HepG2 (cell line): ENCODE results near the gene TBL2. TPM values are rescaled to one million over a fixed set of nuclear protein-coding genes. Genes with fewer than 3 reads are reported as not detected.

Source experiments
- DNMT3B ChIP-seq: conservative IDR thresholded peaks from 2 replicates; pipeline ENCODE4 v1.6.1; 2016; ENCODE audit warnings: missing biosample characterization, control low read depth
- FOSL1 ChIP-seq: sonication (generic); formaldehyde crosslinking; IDR thresholded peaks from 2 replicates; pipeline ENCODE4 v1.9.0; 2021; ENCODE audit warnings: missing genetic modification reagents, borderline replicate concordance
- FOXO1 ChIP-seq: sonication (generic); formaldehyde crosslinking; IDR thresholded peaks from 2 replicates; pipeline ENCODE4 v1.4.0; 2020; ENCODE audit warnings: missing genetic modification reagents
- MEIS2 ChIP-seq: sonication (generic); formaldehyde crosslinking; IDR thresholded peaks from 2 replicates; pipeline ENCODE4 v1.9.0; 2021; ENCODE audit warnings: mild to moderate bottlenecking, missing genetic modification reagents
- NFIB ChIP-seq: sonication (generic); formaldehyde crosslinking; IDR thresholded peaks from 2 replicates; pipeline ENCODE4 v1.9.0; 2021; ENCODE audit warnings: missing genetic modification reagents, mild to moderate bottlenecking, borderline replicate concordance
- REPIN1 ChIP-seq: sonication (generic); formaldehyde crosslinking; IDR thresholded peaks from 2 replicates; pipeline ENCODE4 v1.8.0; 2022; ENCODE audit warnings: missing genetic modification reagents, low read depth, mild to moderate bottlenecking, borderline replicate concordance
- TAF1 ChIP-seq: sonication (generic); formaldehyde crosslinking; IDR thresholded peaks from 2 replicates; pipeline ENCODE4 v1.4.0; 2020; ENCODE audit warnings: missing genetic modification reagents
- ZBTB21 ChIP-seq: sonication (generic); formaldehyde crosslinking; IDR thresholded peaks from 2 replicates; pipeline ENCODE4 v1.4.0; 2020; ENCODE audit warnings: missing genetic modification reagents
- ZFAT ChIP-seq: sonication (generic); formaldehyde crosslinking; conservative IDR thresholded peaks from 2 replicates; pipeline ENCODE4 v1.8.1; 2023; ENCODE audit warnings: missing genetic modification reagents, inconsistent platforms
- ZNF674 ChIP-seq: sonication (generic); formaldehyde crosslinking; IDR thresholded peaks from 2 replicates; pipeline ENCODE4 v1.5.0; 2020; ENCODE audit warnings: low read depth, mild to moderate bottlenecking, missing genetic modification reagents
- ZNF781 ChIP-seq: sonication (generic); formaldehyde crosslinking; IDR thresholded peaks from 2 replicates; pipeline ENCODE4 v1.5.1; 2020; ENCODE audit warnings: borderline replicate concordance, mild to moderate bottlenecking, missing genetic modification reagents; ENCODE audit errors: not compliant biosample characterization
- ZNF816 ChIP-seq: sonication (generic); formaldehyde crosslinking; IDR thresholded peaks from 2 replicates; pipeline ENCODE4 v1.8.0; 2022; ENCODE audit warnings: missing genetic modification reagents, mild to moderate bottlenecking, borderline replicate concordance
- polyA plus RNA-seq, 8 experiments: library from polyadenylated mRNA; depleted of rRNA in 3 of 8; stranded (reverse) in 7 of 8; unstranded in 1 of 8; fragments of >200 nt; fragmentation: Illumina TruSeq in 4 of 8; extraction: Trizol in 4 of 8; gene quantifications; 2 replicates each; pipeline versions ENCODE4 v1.2.1 to v1.2.3, GENCODE V29; 2011 to 2016; ENCODE audit warnings: low read depth in 4 of 8, missing spikeins in 1 of 8, mixed read lengths in 1 of 8; ENCODE audit not compliant: insufficient read depth in 1 of 8
- total RNA-seq, 5 experiments: library from RNA; depleted of rRNA; stranded (reverse); fragments of >200 nt; fragmentation: Illumina TruSeq; extraction: Trizol; gene quantifications; 2 replicates each; pipeline ENCODE4 v1.2.3, GENCODE V29; 2016; ENCODE audit warnings: low read depth in 1 of 5
- TF ChIP-seq, protein P1 (sequence below): sonication (generic); formaldehyde crosslinking; IDR thresholded peaks from 2 replicates; pipeline ENCODE4 v1.5.0; 2020; ENCODE audit warnings: mild to moderate bottlenecking, low read depth, missing genetic modification reagents, borderline replicate concordance
- TF ChIP-seq, protein P2 (sequence below): sonication (generic); formaldehyde crosslinking; IDR thresholded peaks from 2 replicates; pipeline ENCODE4 v1.4.0; 2020; ENCODE audit warnings: mild to moderate bottlenecking, missing genetic modification reagents
- TF ChIP-seq, protein P3 (sequence below): sonication (generic); formaldehyde crosslinking; IDR thresholded peaks from 2 replicates; pipeline ENCODE4 v1.4.0; 2020; ENCODE audit warnings: missing genetic modification reagents
- TF ChIP-seq, protein P4 (sequence below): IDR thresholded peaks from 2 replicates; pipeline ENCODE4 v1.6.1; 2016; ENCODE audit warnings: missing compliant biosample characterization, missing genetic modification reagents, borderline replicate concordance
- TF ChIP-seq, protein P5 (sequence below), 2 experiments: sonication (generic) in 1 of 2; formaldehyde crosslinking in 1 of 2; IDR thresholded peaks; 2 replicates each; pipeline versions ENCODE4 v1.4.0 to v1.6.1; 2016 to 2020; ENCODE audit warnings: borderline replicate concordance in 1 of 2, low read depth in 1 of 2, mild to moderate bottlenecking in 1 of 2, missing genetic modification reagents in 1 of 2
- TF ChIP-seq, protein P6 (sequence below): IDR thresholded peaks from 2 replicates; pipeline ENCODE4 v1.6.1; 2016; ENCODE audit warnings: mild to moderate bottlenecking

TBL2 gene
- total and polyA plus RNA-seq, 2 of the 13 experiments (the other 11 are each of a cell fraction or from before 2014, with no cell fraction given): 43.4 to 47.2 TPM

DNA sequence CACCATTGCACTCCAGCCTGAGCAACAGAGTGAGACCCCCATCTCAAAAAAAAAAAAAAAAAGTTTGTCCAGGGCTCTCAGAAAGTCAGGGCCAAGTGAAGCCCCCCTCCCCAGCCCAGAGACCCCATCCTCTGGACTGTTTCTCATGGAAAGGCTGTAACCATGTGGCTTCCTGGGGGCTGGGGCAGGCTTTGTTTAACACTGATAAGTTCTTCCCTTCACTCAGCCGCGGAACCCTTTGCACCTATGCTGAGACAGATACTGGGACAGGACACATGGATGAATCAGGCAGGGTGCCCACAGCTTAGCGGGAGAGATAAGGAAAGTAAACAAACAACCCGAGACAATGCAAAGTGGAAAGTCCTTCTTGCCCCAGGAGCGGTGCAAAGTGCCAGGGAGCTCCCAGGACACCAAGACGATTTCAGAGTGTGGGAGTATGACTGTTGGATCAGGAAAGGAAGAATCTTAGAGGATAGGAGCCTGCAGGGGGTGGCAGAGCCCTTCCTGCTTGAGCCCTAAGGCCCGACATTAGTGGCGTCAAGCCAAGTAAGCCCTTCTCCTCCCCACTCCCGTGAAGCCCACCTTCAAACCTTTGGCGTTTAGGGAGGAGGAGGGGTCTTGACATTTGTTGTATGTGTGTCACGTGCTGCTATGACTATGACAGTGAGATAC lies 34.4 kb upstream of the TBL2 start (continued):
- TF ChIP-seq, protein P1, sequence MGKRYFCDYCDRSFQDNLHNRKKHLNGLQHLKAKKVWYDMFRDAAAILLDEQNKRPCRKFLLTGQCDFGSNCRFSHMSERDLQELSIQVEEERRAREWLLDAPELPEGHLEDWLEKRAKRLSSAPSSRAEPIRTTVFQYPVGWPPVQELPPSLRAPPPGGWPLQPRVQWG (CRISPR knock-in tag): no peak
- TF ChIP-seq ZNF816 (CRISPR knock-in tag) (no peak), NFIB (CRISPR knock-in tag) (no peak), MEIS2 (CRISPR knock-in tag) (peak; percentile 76; the same call in 1 of the 2 replicates), REPIN1 (peak; percentile 90), DNMT3B (no peak; the same call in 1 of the 2 replicates), ZNF781 (CRISPR knock-in tag) (no peak), TAF1 (CRISPR knock-in tag) (no peak), ZBTB21 (CRISPR knock-in tag) (peak; percentile 23; the same call in 1 of the 2 replicates), ZFAT (CRISPR knock-in tag) (no peak), FOSL1 (CRISPR knock-in tag) (peak; percentile 56; the same call in 1 of the 2 replicates), ZNF674 (CRISPR knock-in tag) (no peak), FOXO1 (CRISPR knock-in tag) (peak; percentile 97)
- TF ChIP-seq, protein P2, sequence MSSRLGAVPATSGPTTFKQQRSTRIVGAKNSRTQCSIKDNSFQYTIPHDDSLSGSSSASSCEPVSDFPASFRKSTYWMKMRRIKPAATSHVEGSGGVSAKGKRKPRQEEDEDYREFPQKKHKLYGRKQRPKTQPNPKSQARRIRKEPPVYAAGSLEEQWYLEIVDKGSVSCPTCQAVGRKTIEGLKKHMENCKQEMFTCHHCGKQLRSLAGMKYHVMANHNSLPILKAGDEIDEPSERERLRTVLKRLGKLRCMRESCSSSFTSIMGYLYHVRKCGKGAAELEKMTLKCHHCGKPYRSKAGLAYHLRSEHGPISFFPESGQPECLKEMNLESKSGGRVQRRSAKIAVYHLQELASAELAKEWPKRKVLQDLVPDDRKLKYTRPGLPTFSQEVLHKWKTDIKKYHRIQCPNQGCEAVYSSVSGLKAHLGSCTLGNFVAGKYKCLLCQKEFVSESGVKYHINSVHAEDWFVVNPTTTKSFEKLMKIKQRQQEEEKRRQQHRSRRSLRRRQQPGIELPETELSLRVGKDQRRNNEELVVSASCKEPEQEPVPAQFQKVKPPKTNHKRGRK (CRISPR knock-in tag): no peak
- TF ChIP-seq, protein P3, sequence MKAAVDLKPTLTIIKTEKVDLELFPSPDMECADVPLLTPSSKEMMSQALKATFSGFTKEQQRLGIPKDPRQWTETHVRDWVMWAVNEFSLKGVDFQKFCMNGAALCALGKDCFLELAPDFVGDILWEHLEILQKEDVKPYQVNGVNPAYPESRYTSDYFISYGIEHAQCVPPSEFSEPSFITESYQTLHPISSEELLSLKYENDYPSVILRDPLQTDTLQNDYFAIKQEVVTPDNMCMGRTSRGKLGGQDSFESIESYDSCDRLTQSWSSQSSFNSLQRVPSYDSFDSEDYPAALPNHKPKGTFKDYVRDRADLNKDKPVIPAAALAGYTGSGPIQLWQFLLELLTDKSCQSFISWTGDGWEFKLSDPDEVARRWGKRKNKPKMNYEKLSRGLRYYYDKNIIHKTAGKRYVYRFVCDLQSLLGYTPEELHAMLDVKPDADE (CRISPR knock-in tag): no peak
- TF ChIP-seq, protein P4, sequence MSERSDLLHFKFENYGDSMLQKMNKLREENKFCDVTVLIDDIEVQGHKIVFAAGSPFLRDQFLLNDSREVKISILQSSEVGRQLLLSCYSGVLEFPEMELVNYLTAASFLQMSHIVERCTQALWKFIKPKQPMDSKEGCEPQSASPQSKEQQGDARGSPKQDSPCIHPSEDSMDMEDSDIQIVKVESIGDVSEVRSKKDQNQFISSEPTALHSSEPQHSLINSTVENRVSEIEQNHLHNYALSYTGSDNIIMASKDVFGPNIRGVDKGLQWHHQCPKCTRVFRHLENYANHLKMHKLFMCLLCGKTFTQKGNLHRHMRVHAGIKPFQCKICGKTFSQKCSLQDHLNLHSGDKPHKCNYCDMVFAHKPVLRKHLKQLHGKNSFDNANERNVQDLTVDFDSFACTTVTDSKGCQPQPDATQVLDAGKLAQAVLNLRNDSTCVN (CRISPR knock-in tag): peak; percentile 35; the same call in 1 of the 2 replicates
- TF ChIP-seq, protein P5, sequence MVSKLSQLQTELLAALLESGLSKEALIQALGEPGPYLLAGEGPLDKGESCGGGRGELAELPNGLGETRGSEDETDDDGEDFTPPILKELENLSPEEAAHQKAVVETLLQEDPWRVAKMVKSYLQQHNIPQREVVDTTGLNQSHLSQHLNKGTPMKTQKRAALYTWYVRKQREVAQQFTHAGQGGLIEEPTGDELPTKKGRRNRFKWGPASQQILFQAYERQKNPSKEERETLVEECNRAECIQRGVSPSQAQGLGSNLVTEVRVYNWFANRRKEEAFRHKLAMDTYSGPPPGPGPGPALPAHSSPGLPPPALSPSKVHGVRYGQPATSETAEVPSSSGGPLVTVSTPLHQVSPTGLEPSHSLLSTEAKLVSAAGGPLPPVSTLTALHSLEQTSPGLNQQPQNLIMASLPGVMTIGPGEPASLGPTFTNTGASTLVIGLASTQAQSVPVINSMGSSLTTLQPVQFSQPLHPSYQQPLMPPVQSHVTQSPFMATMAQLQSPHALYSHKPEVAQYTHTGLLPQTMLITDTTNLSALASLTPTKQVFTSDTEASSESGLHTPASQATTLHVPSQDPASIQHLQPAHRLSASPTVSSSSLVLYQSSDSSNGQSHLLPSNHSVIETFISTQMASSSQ (IDR thresholded peaks at IDR 0.05; ENCODE audit: low read depth): peak; percentile 50; the same call in 1 of the 2 replicates
- TF ChIP-seq, protein P5 (CRISPR knock-in tag; IDR thresholded peaks at IDR 0.05; ENCODE audit: borderline replicate concordance): peak; percentile 73; the same call in 1 of the 2 replicates
- TF ChIP-seq, protein P6, sequence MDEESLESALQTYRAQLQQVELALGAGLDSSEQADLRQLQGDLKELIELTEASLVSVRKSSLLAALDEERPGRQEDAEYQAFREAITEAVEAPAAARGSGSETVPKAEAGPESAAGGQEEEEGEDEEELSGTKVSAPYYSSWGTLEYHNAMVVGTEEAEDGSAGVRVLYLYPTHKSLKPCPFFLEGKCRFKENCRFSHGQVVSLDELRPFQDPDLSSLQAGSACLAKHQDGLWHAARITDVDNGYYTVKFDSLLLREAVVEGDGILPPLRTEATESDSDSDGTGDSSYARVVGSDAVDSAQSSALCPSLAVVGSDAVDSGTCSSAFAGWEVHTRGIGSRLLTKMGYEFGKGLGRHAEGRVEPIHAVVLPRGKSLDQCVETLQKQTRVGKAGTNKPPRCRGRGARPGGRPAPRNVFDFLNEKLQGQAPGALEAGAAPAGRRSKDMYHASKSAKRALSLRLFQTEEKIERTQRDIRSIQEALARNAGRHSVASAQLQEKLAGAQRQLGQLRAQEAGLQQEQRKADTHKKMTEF: peak; percentile 86
